Fibroblast of skin of back (primary cell): ENCODE measurements around the gene LRBA.

Experiments
- DNase-seq: peaks from one replicate; pipeline ENCODE4 v3.0.0-alpha.2; 2013

LRBA gene

GRCh38 chr4:150482581-150482980 is 532.5 kb downstream of the LRBA start:
- DNase-seq: peak; percentile 1

- no peak for DNase-seq
These were observed 535.4 kb downstream of the LRBA start for GRCh38 chr4:150479657-150480056.

- no peak for DNase-seq
These were observed 537.2 kb downstream of the LRBA start for GRCh38 chr4:150477869-150478268.

- no peak for DNase-seq
These were observed 538.3 kb downstream of the LRBA start for GRCh38 chr4:150476776-150477175.

GRCh38 chr4:150475763-150476162 is 539.3 kb downstream of the LRBA start:
- no peak for DNase-seq

GRCh38 chr4:150464523-150464922 is 550.6 kb downstream of the LRBA start:
- no peak for DNase-seq

- peak; percentile 32 for DNase-seq
These were observed 552.3 kb downstream of the LRBA start for GRCh38 chr4:150462743-150463142.

- no peak for DNase-seq
These were observed 553.1 kb downstream of the LRBA start for GRCh38 chr4:150461957-150462356.

- no peak for DNase-seq
These were observed 557.3 kb downstream of the LRBA start for GRCh38 chr4:150457802-150458201.

- no peak for DNase-seq
These were observed 563.2 kb downstream of the LRBA start for GRCh38 chr4:150451883-150452282.

- DNase-seq: no peak
These were observed 567.7 kb downstream of the LRBA start for GRCh38 chr4:150447356-150447755.

- DNase-seq: no peak
These were observed 575.6 kb downstream of the LRBA start for GRCh38 chr4:150439451-150439933.

- DNase-seq: no peak
These were observed 578.3 kb downstream of the LRBA start for GRCh38 chr4:150436598-150437370.

- no peak for DNase-seq
These were observed 583.9 kb downstream of the LRBA start for GRCh38 chr4:150431221-150431620.

- no peak for DNase-seq
These were observed 589.9 kb downstream of the LRBA start for GRCh38 chr4:150425161-150425560.

- no peak for DNase-seq
These were observed 591.6 kb downstream of the LRBA start for GRCh38 chr4:150423503-150423902.

- DNase-seq: no peak
These were observed 592.0 kb downstream of the LRBA start for GRCh38 chr4:150423074-150423473.

GRCh38 chr4:150421612-150422011 is 593.5 kb downstream of the LRBA start:
- no peak for DNase-seq

- DNase-seq: no peak
These were observed 595.1 kb downstream of the LRBA start for GRCh38 chr4:150419939-150420338.

- no peak for DNase-seq
These were observed 596.2 kb downstream of the LRBA start for GRCh38 chr4:150418757-150419410.

- no peak for DNase-seq
These were observed 599.9 kb downstream of the LRBA start for GRCh38 chr4:150415213-150415612.

- no peak for DNase-seq
These were observed 603.6 kb downstream of the LRBA start for GRCh38 chr4:150411520-150411919.

GRCh38 chr4:150402871-150403272 is 612.2 kb downstream of the LRBA start:
- no peak for DNase-seq

GRCh38 chr4:150401083-150401687 is 613.9 kb downstream of the LRBA start:
- DNase-seq: no peak
